HG03066 (cell line): ENCODE results near the gene SLC51B.
"Not testable (repeated sequence)": the region's sequence is repeated elsewhere in the genome, so short reads cannot be mapped to it uniquely, and the experiment has no call there.

ENCODE experiments used
- ATAC-seq: cut with Tn5 transposase; IDR thresholded peaks from one replicate; pipeline ENCODE4 v1.9.1; 2021; ENCODE audit warnings: low read depth; ENCODE audit not compliant: unreplicated experiment

Gene SLC51B

GRCh38 chr15:65044724-65045481, at the start of gene SLC51B:
SLC51B (plus strand) TSS chr15:65045387; CDS start chr15:65050005, 4,618 bp downstream.
- no peak for ATAC-seq

GRCh38 chr15:64997066-64997465, 48.1 kb upstream of the SLC51B start:
- no peak for ATAC-seq

- no peak for ATAC-seq
These were observed 47.3 kb upstream of the SLC51B start for GRCh38 chr15:64997745-64998375.

GRCh38 chr15:65004993-65005392, 40.2 kb upstream of the SLC51B start:
- ATAC-seq = no peak

GRCh38 chr15:65006876-65007275, 38.3 kb upstream of the SLC51B start:
- no peak for ATAC-seq

- no peak for ATAC-seq
These were observed 36.2 kb upstream of the SLC51B start for GRCh38 chr15:65008983-65009382.

GRCh38 chr15:65011198-65011597, 34.0 kb upstream of the SLC51B start:
- not testable (repeated sequence) for ATAC-seq

- no peak for ATAC-seq
These were observed 24.8 kb upstream of the SLC51B start for GRCh38 chr15:65020419-65020818.

- no peak for ATAC-seq
These were observed 23.7 kb upstream of the SLC51B start for GRCh38 chr15:65021488-65021887.

GRCh38 chr15:65026756-65027155, 18.4 kb upstream of the SLC51B start:
- ATAC-seq = no peak

GRCh38 chr15:65027593-65027992, 17.6 kb upstream of the SLC51B start:
- no peak for ATAC-seq

GRCh38 chr15:65028338-65028737, 16.8 kb upstream of the SLC51B start:
- no peak for ATAC-seq

- peak; percentile 56 for ATAC-seq
These were observed 16.1 kb upstream of the SLC51B start, which contains the start of gene MTFMT for GRCh38 chr15:65028921-65029735. MTFMT (minus strand) TSS chr15:65029639; CDS start chr15:65029613, 26 bp downstream.

- no peak for ATAC-seq
These were observed 15.4 kb upstream of the SLC51B start for GRCh38 chr15:65029736-65030208.

- no peak for ATAC-seq
These were observed 12.2 kb upstream of the SLC51B start for GRCh38 chr15:65032801-65033537.

- no peak for ATAC-seq
These were observed 11.4 kb upstream of the SLC51B start for GRCh38 chr15:65033659-65034269.

- no peak for ATAC-seq
These were observed 10.5 kb upstream of the SLC51B start for GRCh38 chr15:65034719-65035118.

GRCh38 chr15:65037309-65037708, 7.9 kb upstream of the SLC51B start:
- no peak for ATAC-seq

- no peak for ATAC-seq
These were observed 6.8 kb upstream of the SLC51B start for GRCh38 chr15:65038428-65038827.

GRCh38 chr15:65038836-65039235, 6.4 kb upstream of the SLC51B start:
- no peak for ATAC-seq
